Neutrophil (primary cell): ENCODE measurements around the gene APC2.

ENCODE experiments used
- H3K27ac ChIP-seq: fragments of 200-600 bp; sonication (generic); 2 replicates; pipeline ENCODE4 v1.5.1; 2016; ENCODE audit warnings: mild to moderate bottlenecking, moderate library complexity
- H3K27me3 ChIP-seq: fragments of 200-600 bp; sonication (generic); 2 replicates; pipeline ENCODE4 v1.6.0; 2016; ENCODE audit warnings: mild to moderate bottlenecking
- H3K36me3 ChIP-seq: fragments of 200-600 bp; sonication (generic); 2 replicates; pipeline ENCODE4 v1.5.1; 2017
- H3K4me1 ChIP-seq, 2 experiments: fragments of 200-600 bp in 1 of 2; sonication (generic) in 1 of 2; 1 replicate in 1 of 2; 2 replicates in 1 of 2; pipeline versions ENCODE4 v1.5.1 to v1.6.1; 2013 to 2016; ENCODE audit warnings: low read depth in 1 of 2, low read length in 1 of 2, mild to moderate bottlenecking in 1 of 2, moderate library complexity in 1 of 2; ENCODE audit not compliant: control insufficient read depth in 1 of 2, insufficient read depth in 1 of 2
- H3K4me3 ChIP-seq, 2 experiments: fragments of 200-600 bp in 1 of 2; sonication (generic) in 1 of 2; 1 replicate in 1 of 2; 2 replicates in 1 of 2; pipeline ENCODE4 v1.5.1; 2013 to 2016; ENCODE audit warnings: low read depth in 1 of 2, low read length in 1 of 2, mild to moderate bottlenecking in 1 of 2, moderate library complexity in 1 of 2
- H3K9me3 ChIP-seq: fragments of 200-600 bp; sonication (generic); 2 replicates; pipeline ENCODE4 v1.5.1; 2016
- CTCF ChIP-seq: fragments of 200-600 bp; sonication (generic); IDR thresholded peaks from 2 replicates; pipeline ENCODE4 v1.5.1; 2016; ENCODE audit warnings: antibody characterized with exemption

APC2 gene

GRCh38 chr19:1468274-1468820 is 18.4 kb downstream of the APC2 start:
- Histone ChIP-seq H3K9me3 (no peaks in the 10 kb centered on the region), H3K4me1 (peaks cover 19 to 45% of the 10 kb centered on the region in 2 experiments), H3K4me3 (no peak overlapping the region), H3K27ac (no peak overlapping the region), H3K36me3 (no peaks in the 10 kb centered on the region), H3K27me3 (peaks cover 97% of the 10 kb centered on the region)
- TF ChIP-seq CTCF = no peak

GRCh38 chr19:1468821-1469254 is 18.9 kb downstream of the APC2 start:
- H3K4me1 ChIP-seq = peaks cover 19 to 45% of the 10 kb centered on the region in 2 experiments
- H3K27me3 ChIP-seq = peaks cover 100% of the 10 kb centered on the region
- H3K4me3 ChIP-seq = no peak overlapping the region
- no peaks in the 10 kb centered on the region for H3K36me3 ChIP-seq
- H3K9me3 ChIP-seq = no peaks in the 10 kb centered on the region
- no peak for TF ChIP-seq CTCF
- no peak overlapping the region for H3K27ac ChIP-seq

GRCh38 chr19:1469255-1470054 is 19.5 kb downstream of the APC2 start:
- Histone ChIP-seq H3K27ac (no peak overlapping the region), H3K36me3 (peaks cover 4% of the 10 kb centered on the region), H3K4me3 (no peak overlapping the region), H3K27me3 (peaks cover 96% of the 10 kb centered on the region), H3K4me1 (peaks cover 19 to 45% of the 10 kb centered on the region in 2 experiments), H3K9me3 (no peaks in the 10 kb centered on the region)
- no peak for TF ChIP-seq CTCF

GRCh38 chr19:1470055-1470304 is 20.1 kb downstream of the APC2 start:
- peaks cover 19 to 45% of the 10 kb centered on the region in 2 experiments for H3K4me1 ChIP-seq
- H3K36me3 ChIP-seq = peaks cover 9% of the 10 kb centered on the region
- H3K27ac ChIP-seq = no peak overlapping the region
- H3K27me3 ChIP-seq = peaks cover 91% of the 10 kb centered on the region
- peak overlapping the region in 1 of 2 experiments; percentile 44 for H3K4me3 ChIP-seq
- TF ChIP-seq CTCF = no peak
- H3K9me3 ChIP-seq = no peaks in the 10 kb centered on the region

GRCh38 chr19:1470305-1471009 is 20.5 kb downstream of the APC2 start:
- Histone ChIP-seq H3K9me3 (no peaks in the 10 kb centered on the region), H3K27me3 (peaks cover 86% of the 10 kb centered on the region), H3K36me3 (peaks cover 14% of the 10 kb centered on the region), H3K4me1 (peaks cover 19 to 44% of the 10 kb centered on the region in 2 experiments), H3K27ac (no peak overlapping the region), H3K4me3 (peak overlapping the region; percentile 25 to 44)
- no peak for TF ChIP-seq CTCF
